ENCODE results near the gene TBL1XR1. TPM values are rescaled to one million over a fixed set of nuclear protein-coding genes. Genes with fewer than 3 reads are reported as not detected.
"Not testable (repeated sequence)": the region's sequence is repeated elsewhere in the genome, so short reads cannot be mapped to it uniquely, and the experiment has no call there.

Gene TBL1XR1
- polyA plus RNA-seq, 3 donors from 2014 or later = 12.1 to 19.4 (median 13.0) TPM

DNA sequence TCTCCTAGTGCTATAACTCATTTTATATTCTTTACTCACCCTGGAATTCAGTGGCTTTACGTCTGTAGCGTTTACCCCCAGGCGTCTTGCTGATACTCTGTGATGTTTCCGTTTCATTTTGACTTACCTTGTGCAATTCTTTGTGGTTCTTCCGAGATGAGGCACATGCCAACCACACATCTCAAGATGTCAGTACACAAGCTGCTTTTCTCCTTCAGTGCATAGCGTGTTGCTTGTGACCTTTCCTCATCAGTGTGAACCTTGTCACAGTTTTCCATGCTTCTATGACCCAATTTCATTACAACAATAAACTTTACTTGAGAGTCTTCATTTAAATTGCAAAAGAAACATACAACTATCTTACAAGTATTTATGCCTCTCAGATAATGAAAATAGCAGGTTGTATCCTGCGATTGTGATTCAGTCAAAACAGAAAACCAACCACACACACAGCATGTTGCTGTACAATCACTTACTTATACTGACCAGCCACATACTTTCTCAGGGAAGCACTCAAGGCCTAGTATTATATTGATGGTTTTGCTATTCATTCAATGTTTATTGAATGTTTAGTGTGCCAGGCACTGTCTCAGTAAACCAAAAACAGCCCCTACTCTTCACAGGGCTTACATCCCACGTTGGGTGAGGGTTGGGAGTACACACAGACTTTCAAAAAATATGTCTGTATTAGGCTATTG lies 4.6 kb upstream of the TBL1XR1 start:
- H3K27me3 Mint-ChIP-seq (ENCODE audit: low read depth in 3 of 3) = peaks cover 7 to 17% (median 15%) of the 10 kb centered on the region in 3 donors
- H3K4me1 Mint-ChIP-seq = peaks cover 41 to 45% of the 10 kb centered on the region in 2 donors
- H3K36me3 Mint-ChIP-seq = no peaks in the 10 kb centered on the region
- peak; percentile 73 to 78 (median 77) for DNase-seq
- peak overlapping the region; percentile 17 to 72 (median 59) for H3K4me3 Mint-ChIP-seq
- H3K27ac Mint-ChIP-seq = peak overlapping the region; percentile 85 to 96 (median 90)
- no peaks in the 10 kb centered on the region for H3K9me3 Mint-ChIP-seq

DNA sequence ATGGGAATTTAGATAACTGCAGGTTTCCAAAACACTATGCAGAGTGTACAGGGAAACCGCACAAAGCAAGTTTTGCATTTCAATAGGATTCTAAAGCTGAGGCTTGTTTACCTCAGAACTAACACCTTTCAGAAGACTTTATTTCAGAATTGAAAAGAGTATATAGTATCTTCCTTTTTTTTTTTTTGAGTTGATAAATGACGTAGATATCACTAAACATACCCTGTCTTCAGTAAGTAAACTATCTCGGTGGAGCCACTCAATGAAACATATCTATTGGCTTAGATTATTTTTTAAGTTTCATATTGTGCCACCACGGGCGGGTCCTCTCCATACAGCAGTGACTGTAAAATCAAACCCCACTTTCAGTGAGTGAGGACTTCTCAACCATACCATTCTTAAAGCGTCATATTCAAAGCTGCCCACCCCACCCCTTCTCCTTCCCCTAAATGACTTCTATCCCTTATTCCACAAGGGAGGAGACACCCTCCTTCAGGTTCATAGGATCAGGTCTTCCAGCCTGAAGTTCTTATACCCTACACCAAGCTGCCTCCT lies 2.0 kb upstream of the TBL1XR1 start:
- Mint-ChIP-seq H3K4me1 (peaks cover 59 to 64% of the 10 kb centered on the region in 2 donors), H3K27me3 (ENCODE audit: low read depth in 3 of 3) (peaks cover 14 to 33% (median 24%) of the 10 kb centered on the region in 3 donors), H3K27ac (peak overlapping the region; percentile 84 to 96 (median 90)), H3K36me3 (no peaks in the 10 kb centered on the region), H3K4me3 (peak overlapping the region in 4 of 5 donors; percentile 3 to 83 (median 68)), H3K9me3 (no peaks in the 10 kb centered on the region)
- peak; percentile 8 to 39 (median 14) for DNase-seq

DNA sequence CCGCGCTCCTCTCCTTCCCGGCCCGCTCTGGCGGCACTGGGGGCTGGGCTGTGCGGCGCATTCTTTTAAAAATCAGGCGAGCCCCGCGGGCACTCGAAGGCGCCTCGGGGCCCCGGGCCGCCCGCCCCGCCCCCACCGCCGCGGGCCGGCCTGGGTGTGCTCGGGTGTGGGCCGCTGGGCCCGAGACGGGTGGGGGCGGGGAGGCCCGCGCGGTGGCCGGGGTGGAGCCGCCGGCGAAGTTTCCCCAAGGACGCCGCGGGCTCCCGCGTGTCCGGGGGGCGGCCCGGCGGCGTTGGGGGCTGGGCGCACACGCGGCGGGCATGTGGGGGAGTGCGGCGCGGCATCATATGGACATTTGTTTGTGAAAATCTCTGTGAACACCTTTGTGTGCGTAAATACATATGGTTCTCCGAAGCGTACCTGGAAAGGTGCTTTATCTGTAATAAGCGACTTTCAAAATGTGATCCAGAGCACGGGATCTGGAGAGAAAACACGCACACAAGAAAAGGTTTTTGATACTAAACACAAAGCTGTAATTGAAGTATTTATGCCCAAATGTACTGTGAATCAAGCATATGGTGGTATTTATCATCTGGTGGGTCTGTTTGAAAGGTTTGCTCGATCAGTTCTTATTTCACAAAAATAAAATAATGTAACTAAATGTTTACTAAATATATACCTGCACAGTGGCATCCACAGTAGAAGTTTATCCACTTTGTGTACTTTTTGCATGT lies 612 bp upstream of the TBL1XR1 start:
- H3K9me3 Mint-ChIP-seq = no peaks in the 10 kb centered on the region
- peak overlapping the region; percentile 84 to 96 (median 90) for H3K27ac Mint-ChIP-seq
- H3K4me3 Mint-ChIP-seq = peak overlapping the region; percentile 56 to 83 (median 80)
- no peak for DNase-seq
- H3K4me1 Mint-ChIP-seq = peaks cover 68 to 75% of the 10 kb centered on the region in 2 donors
- peaks cover 14 to 33% (median 24%) of the 10 kb centered on the region in 3 donors for H3K27me3 Mint-ChIP-seq (ENCODE audit: low read depth in 3 of 3)
- no peaks in the 10 kb centered on the region for H3K36me3 Mint-ChIP-seq

DNA sequence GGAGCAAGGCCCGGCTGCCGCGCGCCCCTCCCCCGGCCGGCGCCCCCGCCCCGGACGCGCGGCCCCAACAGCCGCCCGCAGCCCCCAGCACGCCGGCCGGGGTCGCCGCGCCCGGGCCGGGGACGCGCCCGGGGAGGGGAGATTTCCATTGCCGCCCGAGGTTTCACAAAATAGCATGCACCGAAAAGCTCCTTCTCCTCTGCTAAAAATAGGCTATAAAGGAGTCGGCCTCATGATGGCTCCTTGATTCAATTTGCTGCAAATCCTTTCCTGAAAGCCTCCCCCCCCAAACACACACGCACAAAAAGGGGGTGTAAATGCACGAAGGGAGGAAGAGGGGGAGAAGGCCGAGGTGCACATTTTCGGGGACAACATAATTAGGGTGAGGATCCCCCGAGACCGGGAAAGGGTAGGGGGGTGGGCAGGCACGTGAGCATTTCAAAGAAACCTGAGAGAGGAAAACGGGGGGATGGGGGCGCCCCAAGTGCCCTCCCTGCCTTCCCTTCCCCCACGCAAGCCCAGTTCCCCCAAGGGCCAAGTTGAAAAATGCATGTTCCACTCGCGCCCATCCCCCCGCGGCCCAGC lies 734 bp downstream of the TBL1XR1 start:
- H3K27me3 Mint-ChIP-seq (ENCODE audit: low read depth in 3 of 3) = peaks cover 14 to 37% (median 23%) of the 10 kb centered on the region in 3 donors

DNA sequence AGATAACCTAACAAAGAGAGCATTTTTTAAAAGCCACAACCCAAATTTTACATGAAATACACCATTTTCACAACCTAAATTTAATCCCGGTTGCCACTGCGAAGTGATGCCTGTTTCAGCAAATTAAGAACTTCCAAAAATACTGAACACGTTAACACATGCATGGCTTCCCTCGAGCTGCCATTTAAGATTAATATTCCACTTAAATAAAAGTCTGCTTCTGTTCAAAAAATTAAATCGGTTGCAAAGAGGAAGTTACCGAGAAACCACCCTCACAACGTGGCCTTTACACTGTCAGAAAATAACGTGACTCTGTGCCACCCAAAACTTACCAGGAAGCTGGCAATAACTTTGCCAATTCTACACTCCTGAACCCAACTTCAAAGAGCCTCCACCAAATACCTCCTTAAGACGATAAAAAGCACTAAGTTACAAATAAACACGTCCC lies 1.2 kb downstream of the TBL1XR1 start:
- DNase-seq = peak; percentile 7 to 42 (median 30)
- peak overlapping the region; percentile 91 to 100 (median 97) for H3K4me3 Mint-ChIP-seq
- no peaks in the 10 kb centered on the region for H3K9me3 Mint-ChIP-seq
- peaks cover 0 to 9% (median 0%) of the 10 kb centered on the region in 3 donors for H3K36me3 Mint-ChIP-seq
- peak overlapping the region; percentile 90 to 99 (median 98) for H3K27ac Mint-ChIP-seq
- H3K27me3 Mint-ChIP-seq (ENCODE audit: low read depth in 3 of 3) = peaks cover 14 to 37% (median 22%) of the 10 kb centered on the region in 3 donors
- peaks cover 69 to 73% of the 10 kb centered on the region in 2 donors for H3K4me1 Mint-ChIP-seq

More for the DNA sequence above, 734 bp downstream of the TBL1XR1 start:
- Mint-ChIP-seq H3K9me3 (no peaks in the 10 kb centered on the region), H3K36me3 (peaks cover 0 to 6% (median 0%) of the 10 kb centered on the region in 3 donors), H3K27ac (peak overlapping the region; percentile 90 to 99 (median 98)), H3K4me1 (peaks cover 68 to 73% of the 10 kb centered on the region in 2 donors), H3K4me3 (peak overlapping the region; percentile 91 to 100 (median 97))
- DNase-seq = peak; percentile 42 to 52 (median 43)

DNA sequence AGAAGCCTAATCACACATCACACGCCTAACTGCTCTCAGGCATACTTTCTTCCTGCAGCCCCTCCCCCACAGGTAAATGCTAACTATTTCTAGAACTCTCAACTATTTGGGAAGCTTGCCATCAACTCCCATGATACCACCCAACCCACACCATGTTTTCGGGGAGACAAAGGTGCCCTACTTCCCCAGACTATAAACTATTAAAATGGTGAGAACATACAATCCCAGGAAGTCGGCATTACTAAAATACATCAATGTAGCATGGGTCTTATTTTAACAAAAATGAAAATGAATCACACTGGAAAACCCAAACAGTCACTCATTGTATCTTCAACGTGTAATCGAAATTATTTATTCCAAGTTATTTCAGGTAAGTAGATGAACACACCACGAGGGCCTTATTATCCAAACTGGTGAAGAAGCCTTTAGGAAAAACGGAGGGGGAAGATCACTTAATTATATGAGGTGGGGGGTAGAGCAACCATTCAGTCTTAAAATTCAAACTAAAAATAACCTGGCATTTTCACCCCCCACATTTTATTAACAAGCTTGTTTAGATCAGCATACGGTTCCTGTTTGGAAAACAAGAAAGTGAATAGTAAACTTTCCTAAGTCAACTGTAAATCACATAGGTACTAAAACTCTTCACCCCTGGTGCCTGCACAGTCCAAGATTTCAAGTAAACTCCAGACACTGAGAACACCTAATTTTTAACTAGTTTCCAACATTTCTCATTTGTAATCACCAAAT lies 1.9 kb downstream of the TBL1XR1 start:
- peaks cover 14 to 37% (median 22%) of the 10 kb centered on the region in 3 donors for H3K27me3 Mint-ChIP-seq (ENCODE audit: low read depth in 3 of 3)
- H3K9me3 Mint-ChIP-seq = no peaks in the 10 kb centered on the region
- peaks cover 0 to 9% (median 0%) of the 10 kb centered on the region in 3 donors for H3K36me3 Mint-ChIP-seq
- DNase-seq = peak in 2 of 3 donors; percentile 15 to 16
- H3K4me1 Mint-ChIP-seq = peaks cover 73 to 76% of the 10 kb centered on the region in 2 donors
- peak overlapping the region; percentile 90 to 99 (median 98) for H3K27ac Mint-ChIP-seq
- H3K4me3 Mint-ChIP-seq = peak overlapping the region; percentile 91 to 100 (median 97)

DNA sequence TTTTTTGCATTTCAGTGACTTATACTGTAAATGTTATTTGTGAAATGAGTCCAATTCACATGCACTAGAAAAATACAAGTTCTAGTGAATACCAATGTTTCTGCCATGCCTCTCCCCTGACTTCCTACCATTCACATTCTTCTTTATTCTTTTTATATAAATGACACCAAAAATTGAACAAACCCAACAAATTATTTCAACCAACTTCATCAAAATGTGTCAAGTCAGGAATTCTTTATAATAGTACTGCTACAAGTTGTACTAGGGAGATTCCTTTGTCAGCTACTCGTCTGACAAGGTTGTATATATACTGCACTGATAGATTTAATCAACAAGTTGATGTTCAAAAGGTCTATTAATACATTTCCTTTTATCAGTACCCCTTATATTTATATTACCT lies 3.0 kb downstream of the TBL1XR1 start:
- H3K27me3 Mint-ChIP-seq (ENCODE audit: low read depth in 3 of 3) = peaks cover 14 to 37% (median 20%) of the 10 kb centered on the region in 3 donors

DNA sequence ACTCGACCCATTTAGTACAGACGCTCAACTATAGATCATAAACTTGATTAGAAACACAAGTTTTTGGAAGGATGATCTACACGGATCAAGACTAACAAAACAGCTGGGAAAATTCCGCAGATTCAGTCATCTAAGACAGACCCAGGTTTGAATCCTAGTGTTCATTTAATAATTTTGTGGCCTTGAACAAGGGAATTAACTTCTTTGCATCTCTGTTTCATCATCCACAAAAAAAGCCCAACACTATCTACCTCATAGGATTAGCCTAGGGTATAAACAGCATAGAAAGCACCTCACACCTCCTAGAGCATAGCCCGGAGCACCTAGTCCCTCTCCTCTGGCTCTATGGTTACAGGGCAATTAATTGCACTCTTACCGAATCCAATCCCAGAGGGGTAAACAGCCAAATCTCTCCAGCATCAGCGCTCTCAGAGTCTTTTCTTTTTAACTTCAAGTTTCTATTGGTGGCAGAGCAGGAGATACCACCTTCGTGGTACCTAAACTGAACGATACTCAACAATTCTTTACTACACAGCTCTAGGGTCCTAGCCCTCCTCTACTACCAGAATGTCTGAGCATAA lies 3.5 kb downstream of the TBL1XR1 start:
- Mint-ChIP-seq H3K27ac (peak overlapping the region in 5 of 6 donors; percentile 5 to 90 (median 39)), H3K4me1 (peaks cover 63 to 65% of the 10 kb centered on the region in 2 donors), H3K27me3 (ENCODE audit: low read depth in 3 of 3) (peaks cover 14 to 33% (median 20%) of the 10 kb centered on the region in 3 donors), H3K36me3 (peaks cover 0 to 9% (median 0%) of the 10 kb centered on the region in 3 donors), H3K4me3 (peak overlapping the region; percentile 4 to 100 (median 13)), H3K9me3 (no peaks in the 10 kb centered on the region)
- no peak for DNase-seq

More for the DNA sequence above, 3.0 kb downstream of the TBL1XR1 start:
- DNase-seq = no peak
- Mint-ChIP-seq H3K27ac (peak overlapping the region in 3 of 6 donors; percentile 24 to 90 (median 65)), H3K4me1 (peaks cover 66 to 69% of the 10 kb centered on the region in 2 donors), H3K36me3 (peaks cover 0 to 9% (median 0%) of the 10 kb centered on the region in 3 donors), H3K9me3 (no peaks in the 10 kb centered on the region), H3K4me3 (peak overlapping the region; percentile 47 to 100 (median 95))

DNA sequence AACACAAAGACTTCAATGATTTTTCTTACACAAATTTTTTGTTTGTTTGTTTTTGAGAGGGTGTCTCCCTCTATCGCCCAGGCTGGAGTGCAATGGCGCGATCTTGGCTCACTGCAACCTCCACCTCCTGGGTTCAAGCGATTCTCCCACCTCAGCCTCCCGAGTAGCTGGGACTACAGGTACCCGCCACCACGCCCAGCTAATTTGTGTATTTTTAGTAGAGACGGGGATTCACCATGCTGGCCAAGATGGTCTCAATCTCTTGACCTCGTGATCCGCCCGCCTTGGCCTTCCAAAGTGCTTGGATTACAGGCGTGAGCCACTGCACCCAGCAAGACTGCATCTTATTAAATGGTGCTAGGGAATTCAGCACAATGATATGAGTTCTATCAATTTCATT lies 4.0 kb downstream of the TBL1XR1 start:
- H3K36me3 Mint-ChIP-seq, H3K9me3 Mint-ChIP-seq, DNase-seq: not testable (repeated sequence)
- Mint-ChIP-seq H3K4me3 (peak overlapping the region in 1 of 5 donors; percentile 13), H3K27ac (peak overlapping the region in 3 of 6 donors; percentile 28 to 58 (median 39)), H3K4me1 (peaks cover 60 to 65% of the 10 kb centered on the region in 2 donors), H3K27me3 (ENCODE audit: low read depth in 3 of 3) (peaks cover 13 to 28% (median 17%) of the 10 kb centered on the region in 3 donors)

DNA sequence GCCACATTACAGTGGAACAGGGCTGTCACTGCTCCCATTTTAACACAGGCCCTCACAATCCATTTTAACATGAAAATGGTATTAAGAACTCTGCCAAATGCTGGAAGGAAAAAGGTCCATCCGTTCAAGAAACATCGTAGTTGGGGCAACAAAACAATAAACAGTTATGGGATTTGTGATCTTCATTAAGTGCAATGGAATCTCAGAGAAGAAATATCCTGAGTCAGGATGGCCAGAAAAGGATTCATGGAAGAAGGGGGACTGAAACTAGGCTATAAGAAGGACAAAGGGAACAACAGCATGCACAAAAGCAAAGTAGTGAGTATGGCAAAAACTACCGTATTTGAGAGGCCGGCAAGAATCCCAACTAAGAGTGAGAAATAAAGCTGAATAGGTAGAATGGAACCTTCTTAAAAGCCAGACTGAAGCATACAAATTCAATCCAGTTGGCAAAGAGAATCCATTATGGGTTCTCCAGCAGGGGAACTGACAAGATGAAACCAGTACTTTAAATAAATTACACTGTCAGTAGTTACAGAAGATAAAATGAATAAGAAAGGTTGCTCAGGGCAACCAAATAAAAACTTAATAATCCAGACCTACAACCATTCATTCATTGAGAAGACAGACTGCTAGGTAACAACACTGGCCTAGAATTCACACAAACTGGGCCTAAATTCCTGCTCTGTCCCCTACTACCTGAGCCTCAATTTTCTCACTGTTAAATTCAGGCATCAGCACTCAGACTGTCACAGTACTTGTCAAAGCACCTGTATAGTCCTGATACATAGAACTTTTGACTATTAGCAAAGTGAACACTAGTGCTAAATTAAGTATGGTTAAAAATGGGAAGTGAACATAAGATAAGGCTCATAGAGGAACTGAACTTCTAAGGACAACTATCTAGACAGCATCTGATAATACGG lies 6.3 kb downstream of the TBL1XR1 start:
- Mint-ChIP-seq H3K36me3 (peaks cover 0 to 9% (median 0%) of the 10 kb centered on the region in 3 donors), H3K4me1 (peaks cover 64 to 74% of the 10 kb centered on the region in 2 donors), H3K27me3 (ENCODE audit: low read depth in 3 of 3) (peaks cover 2 to 12% (median 4%) of the 10 kb centered on the region in 3 donors), H3K4me3 (no peak overlapping the region), H3K9me3 (no peaks in the 10 kb centered on the region), H3K27ac (peak overlapping the region; percentile 7 to 80 (median 44))
- DNase-seq = no peak

DNA sequence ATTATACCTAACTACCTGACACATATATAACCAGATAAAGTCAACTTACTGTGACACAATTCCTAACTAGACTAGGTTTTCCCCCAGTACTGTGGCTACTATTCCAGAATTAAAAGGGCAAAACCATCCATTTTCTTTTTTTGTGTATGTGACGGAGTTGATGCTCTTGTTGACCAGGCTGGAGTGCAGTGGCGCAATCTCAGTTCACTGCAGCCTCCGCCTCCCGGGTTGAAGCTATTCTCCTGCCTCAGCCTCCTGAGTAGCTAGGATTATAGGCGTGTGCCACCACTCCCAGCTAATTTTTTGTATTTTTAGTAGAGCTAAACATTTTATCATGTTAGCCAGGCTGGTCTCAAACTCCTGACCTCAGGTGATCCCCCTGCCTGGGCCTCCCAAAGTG lies 7.1 kb downstream of the TBL1XR1 start:
- H3K9me3 Mint-ChIP-seq; DNase-seq; H3K36me3 Mint-ChIP-seq; H3K4me3 Mint-ChIP-seq; H3K27me3 Mint-ChIP-seq (ENCODE audit: low read depth in 3 of 3): not testable (repeated sequence)
- peaks cover 62 to 72% of the 10 kb centered on the region in 2 donors for H3K4me1 Mint-ChIP-seq
- peak overlapping the region in 2 of 6 donors; percentile 25 to 80 for H3K27ac Mint-ChIP-seq
